GM12878 (cell line): ENCODE measurements around the gene ZDHHC14. TPM values are rescaled to one million over a fixed set of nuclear protein-coding genes. Genes with fewer than 3 reads are reported as not detected.

Experiments
- ATAC-seq: fragments of 200-7000 bp; cut with Tn5 transposase; 3 replicates; pipeline ENCODE4 v1.9.1; 2020; ENCODE audit warnings: mild to moderate bottlenecking, moderate library complexity
- BruUV-seq: library from RNA; stranded (reverse); fragments of 400-500 nt; replicated peaks from 2 replicates; lab custom pipeline; 2021; lab: Mats Ljungman, UMichigan
- CTCF ChIA-PET: fragments of 300-600 bp; sonication (Branson Sonifier 250); formaldehyde crosslinking; extraction: SDS; loops from one replicate; lab custom pipeline; 2021; ENCODE audit warnings: inconsistent platforms; lab: Yijun Ruan, JAX
- POLR2A ChIA-PET: fragments of 350-600 bp; formaldehyde crosslinking; extraction: SDS; loops from one replicate; lab custom pipeline; 2021; ENCODE audit warnings: inconsistent platforms; lab: Charles Lee
- RAD21 ChIA-PET: fragments of 300-600 bp; sonication (Branson Sonifier 250); formaldehyde crosslinking; loops from one replicate; lab custom pipeline; 2023; ENCODE audit warnings: antibody characterized with exemption; ENCODE audit not compliant: unreplicated experiment; lab: Charles Lee
- SMC1A ChIA-PET: fragments of 300-600 bp; sonication (Branson Sonifier 250); formaldehyde crosslinking; loops from one replicate; lab custom pipeline; 2023; ENCODE audit not compliant: unreplicated experiment, uncharacterized antibody; lab: Charles Lee
- DNase-seq: peaks from one replicate; pipeline ENCODE4 v3.0.0-alpha.2; 2011; ENCODE audit warnings: low read depth, low spot score
- FAIRE-seq: peaks from 3 replicates; lab custom pipeline; 2011; peaks lifted over from hg19 to GRCh38; lab: Jason Lieb, UNC
- H2AFZ ChIP-seq: 2 replicates; pipeline ENCODE4 v1.6.0; 2011; ENCODE audit warnings: low read depth, low read length, control low read depth; ENCODE audit not compliant: control insufficient read depth
- H3K27ac ChIP-seq: 2 replicates; pipeline ENCODE4 v1.5.1; 2011; ENCODE audit warnings: control low read depth; ENCODE audit not compliant: control insufficient read depth, insufficient read depth
- H3K27me3 ChIP-seq, 2 experiments: replicated peaks in 1 of 2; 2 replicates each; pipeline versions ENCODE4 v1.6.0 to v1.6.1; 2011; ENCODE audit warnings: low read length in 1 of 2; ENCODE audit not compliant: control insufficient read depth in 2 of 2, insufficient read depth in 2 of 2
- H3K36me3 ChIP-seq, 2 experiments: 2 replicates each; pipeline ENCODE4 v1.5.1; 2011; ENCODE audit warnings: low read length in 1 of 2; ENCODE audit not compliant: control insufficient read depth in 2 of 2, insufficient read depth in 2 of 2
- H3K4me1 ChIP-seq: 2 replicates; pipeline ENCODE4 v1.6.1; 2011; ENCODE audit warnings: mild to moderate bottlenecking, low read length, moderate library complexity, mixed read lengths; ENCODE audit not compliant: control insufficient read depth, insufficient read depth
- H3K4me2 ChIP-seq: 2 replicates; pipeline ENCODE4 v1.6.0; 2011; ENCODE audit warnings: control low read depth; ENCODE audit not compliant: control insufficient read depth, insufficient read depth
- H3K4me3 ChIP-seq: fragments of 200-600 bp; sonication (generic); 2 replicates; pipeline ENCODE4 v1.5.1; 2016
- H3K79me2 ChIP-seq: 2 replicates; pipeline ENCODE4 v1.6.0; 2011; ENCODE audit warnings: low read length; ENCODE audit not compliant: control insufficient read depth, insufficient read depth
- H3K9ac ChIP-seq: 2 replicates; pipeline ENCODE4 v1.8.0; 2011; ENCODE audit warnings: low read length, control low read depth, mixed read lengths; ENCODE audit not compliant: control insufficient read depth, insufficient read depth
- H3K9me3 ChIP-seq: replicated peaks from 3 replicates; pipeline ENCODE4 v1.5.1; 2011; ENCODE audit warnings: mild to moderate bottlenecking, low read length; ENCODE audit not compliant: control insufficient read depth, insufficient read depth
- H4K20me1 ChIP-seq: 2 replicates; pipeline ENCODE4 v1.6.0; 2011; ENCODE audit not compliant: control insufficient read depth, insufficient read depth
- IKZF2 ChIP-seq, 2 experiments: fragments of 450-650 bp; IDR thresholded peaks; 2 replicates each; pipeline ENCODE4 v1.6.1; 2017; ENCODE audit warnings: mild to moderate bottlenecking in 2 of 2, moderate library complexity in 2 of 2
- KLF5 ChIP-seq: fragments of 450-650 bp; IDR thresholded peaks from 2 replicates; pipeline ENCODE4 v1.6.1; 2014; ENCODE audit warnings: mild to moderate bottlenecking; ENCODE audit not compliant: partially characterized antibody
- RB1 ChIP-seq: fragments of 450-650 bp; formaldehyde crosslinking; IDR thresholded peaks from 2 replicates; pipeline ENCODE4 v1.6.1; 2017; ENCODE audit warnings: mild to moderate bottlenecking, borderline replicate concordance
- REST ChIP-seq: IDR thresholded peaks from 2 replicates; pipeline ENCODE4 v1.6.1; 2012; ENCODE audit warnings: mild to moderate bottlenecking, low read depth, low read length
- SMARCA5 ChIP-seq: fragments of 450-650 bp; IDR thresholded peaks from 2 replicates; pipeline ENCODE4 v1.6.1; 2017; ENCODE audit warnings: mild to moderate bottlenecking
- SPI1 ChIP-seq: IDR thresholded peaks from 2 replicates; pipeline ENCODE4 v1.6.1; 2011; ENCODE audit warnings: low read depth, mild to moderate bottlenecking, low read length, moderate library complexity, borderline replicate concordance; ENCODE audit not compliant: insufficient read depth
- USF1 ChIP-seq: IDR thresholded peaks from 2 replicates; pipeline ENCODE4 v1.6.1; 2011; ENCODE audit warnings: borderline replicate concordance, low read depth, mild to moderate bottlenecking, moderate library complexity, mixed read lengths, low read length; ENCODE audit not compliant: insufficient read depth; ENCODE audit errors: extremely low read length
- ZBTB4 ChIP-seq: fragments of 450-650 bp; formaldehyde crosslinking; IDR thresholded peaks from 2 replicates; pipeline ENCODE4 v1.4.0; 2022; ENCODE audit warnings: mild to moderate bottlenecking, moderate library complexity
- ZNF274 ChIP-seq: IDR thresholded peaks from one replicate; pipeline ENCODE4 v1.8.0; 2011; ENCODE audit not compliant: insufficient read length, insufficient read depth
- WGBS: methylation state at CpG from one replicate; pipeline ENCODE4 v1.1.6; 2016; ENCODE audit warnings: low lambda C conversion rate; ENCODE audit not compliant: insufficient replicate concordance, insufficient coverage; ENCODE audit errors: missing lambda C conversion rate; 5-methylcytosine and 5-hydroxymethylcytosine counted together
- in situ Hi-C: fragments of 300-500 bp; cut with MboI; formaldehyde crosslinking; loops from 9 replicates; pipeline ENCODE4 v1.14.3; 2018; ENCODE audit warnings: mixed read lengths
- intact Hi-C: fragments of 100-400 bp; cut with micrococcal nuclease; formaldehyde crosslinking; loops from one replicate; pipeline ENCODE4 v1.14.2; 2022; ENCODE audit not compliant: unreplicated experiment
- polyA plus RNA-seq, 11 experiments: library from polyadenylated mRNA; depleted of rRNA in 4 of 11; unstranded in 6 of 11; stranded (reverse) in 5 of 11; fragments of >200 nt; fragmentation: Nextera tagmentation in 4 of 11; fragmentation: Illumina TruSeq in 1 of 11; extraction: Ambion mirVana in 4 of 11; extraction: Trizol in 1 of 11; gene quantifications; 1 replicate in 1 of 11; 2 replicates in 10 of 11; pipeline versions ENCODE4 v1.2.1 to v1.2.3, GENCODE V29; 2011 to 2016; ENCODE audit warnings: inconsistent platforms in 2 of 11, missing spikeins in 2 of 11, low read depth in 1 of 11
- total RNA-seq, 4 experiments: library from RNA; depleted of rRNA in 3 of 4; stranded (reverse); fragments of >200 nt in 3 of 4; fragmentation: Illumina TruSeq in 1 of 4; extraction: Trizol in 1 of 4; gene quantifications; 2 replicates each; pipeline versions ENCODE4 v1.2.1 to v1.2.3, GENCODE V29; 2013 to 2021
- TF ChIP-seq, protein P1 (sequence below): fragments of 450-650 bp; IDR thresholded peaks from 2 replicates; pipeline ENCODE4 v1.6.1; 2017; ENCODE audit warnings: antibody characterized with exemption, mild to moderate bottlenecking, moderate library complexity
- TF ChIP-seq, protein P2 (sequence below): IDR thresholded peaks from 2 replicates; pipeline ENCODE4 v1.6.1; 2012; ENCODE audit warnings: low read length, inconsistent platforms

ZDHHC14 gene
- total and polyA plus RNA-seq, 10 of the 15 experiments (the other 5 are each of a cell fraction or from before 2014, with no cell fraction given), result 0.15 to 16.0 (median 0.76) TPM; not detected in 1

GRCh38 chr6:157609117-157609516 is 228.1 kb downstream of the ZDHHC14 start:
- DNase-seq (no peak), ATAC-seq (no peak), FAIRE-seq (no peak)
- Histone ChIP-seq H3K36me3 (no peaks in the 10 kb centered on the region), H3K4me2 (no peak overlapping the region), H3K4me3 (no peak overlapping the region), H2AFZ (no peak overlapping the region), H3K27ac (no peak overlapping the region), H3K27me3 (no peaks in the 10 kb centered on the region), H3K9me3 (no peaks in the 10 kb centered on the region), H3K79me2 (no peaks in the 10 kb centered on the region), H4K20me1 (no peaks in the 10 kb centered on the region), H3K4me1 (no peaks in the 10 kb centered on the region; the same call in 1 of the 2 replicates), H3K9ac (no peak overlapping the region)
- in situ Hi-C loops (loop anchor here (10.0 kb wide), 1 partner anchor 294 kb away; no protein-coding TSS in a partner anchor), intact Hi-C loops (no loop called here)
- BruUV-seq, result no TSS peak
- 89% methylated on average over 6 of the region's 6 CpGs for WGBS
- ChIA-PET POLR2A (no interaction called here), SMC1A (no interaction called here), RAD21 (no interaction called here), CTCF (no interaction called here)
- TF ChIP-seq SPI1, result no peak
- no peak for TF ChIP-seq KLF5
- no peak for TF ChIP-seq USF1
- TF ChIP-seq, protein P1, sequence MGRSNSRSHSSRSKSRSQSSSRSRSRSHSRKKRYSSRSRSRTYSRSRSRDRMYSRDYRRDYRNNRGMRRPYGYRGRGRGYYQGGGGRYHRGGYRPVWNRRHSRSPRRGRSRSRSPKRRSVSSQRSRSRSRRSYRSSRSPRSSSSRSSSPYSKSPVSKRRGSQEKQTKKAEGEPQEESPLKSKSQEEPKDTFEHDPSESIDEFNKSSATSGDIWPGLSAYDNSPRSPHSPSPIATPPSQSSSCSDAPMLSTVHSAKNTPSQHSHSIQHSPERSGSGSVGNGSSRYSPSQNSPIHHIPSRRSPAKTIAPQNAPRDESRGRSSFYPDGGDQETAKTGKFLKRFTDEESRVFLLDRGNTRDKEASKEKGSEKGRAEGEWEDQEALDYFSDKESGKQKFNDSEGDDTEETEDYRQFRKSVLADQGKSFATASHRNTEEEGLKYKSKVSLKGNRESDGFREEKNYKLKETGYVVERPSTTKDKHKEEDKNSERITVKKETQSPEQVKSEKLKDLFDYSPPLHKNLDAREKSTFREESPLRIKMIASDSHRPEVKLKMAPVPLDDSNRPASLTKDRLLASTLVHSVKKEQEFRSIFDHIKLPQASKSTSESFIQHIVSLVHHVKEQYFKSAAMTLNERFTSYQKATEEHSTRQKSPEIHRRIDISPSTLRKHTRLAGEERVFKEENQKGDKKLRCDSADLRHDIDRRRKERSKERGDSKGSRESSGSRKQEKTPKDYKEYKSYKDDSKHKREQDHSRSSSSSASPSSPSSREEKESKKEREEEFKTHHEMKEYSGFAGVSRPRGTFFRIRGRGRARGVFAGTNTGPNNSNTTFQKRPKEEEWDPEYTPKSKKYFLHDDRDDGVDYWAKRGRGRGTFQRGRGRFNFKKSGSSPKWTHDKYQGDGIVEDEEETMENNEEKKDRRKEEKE, result no peak
- TF ChIP-seq, protein P2, sequence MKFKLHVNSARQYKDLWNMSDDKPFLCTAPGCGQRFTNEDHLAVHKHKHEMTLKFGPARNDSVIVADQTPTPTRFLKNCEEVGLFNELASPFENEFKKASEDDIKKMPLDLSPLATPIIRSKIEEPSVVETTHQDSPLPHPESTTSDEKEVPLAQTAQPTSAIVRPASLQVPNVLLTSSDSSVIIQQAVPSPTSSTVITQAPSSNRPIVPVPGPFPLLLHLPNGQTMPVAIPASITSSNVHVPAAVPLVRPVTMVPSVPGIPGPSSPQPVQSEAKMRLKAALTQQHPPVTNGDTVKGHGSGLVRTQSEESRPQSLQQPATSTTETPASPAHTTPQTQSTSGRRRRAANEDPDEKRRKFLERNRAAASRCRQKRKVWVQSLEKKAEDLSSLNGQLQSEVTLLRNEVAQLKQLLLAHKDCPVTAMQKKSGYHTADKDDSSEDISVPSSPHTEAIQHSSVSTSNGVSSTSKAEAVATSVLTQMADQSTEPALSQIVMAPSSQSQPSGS, result no peak
- TF ChIP-seq IKZF2 (IDR thresholded peaks at IDR 0.05), result no peak
- TF ChIP-seq RB1, result no peak
- no peak for TF ChIP-seq REST
- no peak for TF ChIP-seq ZBTB4 (CRISPR knock-in tag)
- no peak for TF ChIP-seq ZNF274
- TF ChIP-seq SMARCA5, result no peak
